HepG2 (cell line): ENCODE measurements around the gene GSAP. TPM values are rescaled to one million over a fixed set of nuclear protein-coding genes. Genes with fewer than 3 reads are reported as not detected.

Experiments used
- ATAC-seq: fragments of 200-7000 bp; cut with Tn5 transposase; 3 replicates; pipeline ENCODE4 v1.9.1; 2020; ENCODE audit warnings: mild to moderate bottlenecking, moderate library complexity
- BruUV-seq: library from RNA; stranded (reverse); fragments of 400-500 nt; replicated peaks from 2 replicates; lab custom pipeline; 2021; lab: Mats Ljungman, UMichigan
- CTCF ChIA-PET: fragments of 300-600 bp; formaldehyde crosslinking; extraction: SDS; loops from one replicate; lab custom pipeline; 2021; ENCODE audit warnings: low total read pairs, inconsistent platforms, low intra/inter-chr PET ratio; lab: Yijun Ruan, JAX
- POLR2A ChIA-PET: fragments of 350-600 bp; sonication (Branson Sonifier 250); formaldehyde crosslinking; loops from one replicate; lab custom pipeline; 2020; ENCODE audit warnings: antibody characterized with exemption, inconsistent platforms; lab: Yijun Ruan, JAX
- DNase-seq: peaks from one replicate; pipeline ENCODE4 v3.0.0-alpha.2; 2015; ENCODE audit warnings: low spot score
- FAIRE-seq: peaks from 3 replicates; lab custom pipeline; 2011; peaks lifted over from hg19 to GRCh38; lab: Jason Lieb, UNC
- H2AFZ ChIP-seq: one replicate; pipeline ENCODE4 v1.6.1; 2011; ENCODE audit warnings: low read length, inconsistent platforms
- H3K27ac ChIP-seq: fragments of 300-600 bp; 3 replicates; pipeline ENCODE4 v1.8.0; 2011; ENCODE audit warnings: mixed run types, mild to moderate bottlenecking, mixed read lengths, low read length, inconsistent platforms; ENCODE audit not compliant: insufficient read depth; ENCODE audit errors: extremely low read length
- H3K27me3 ChIP-seq, 2 experiments: fragments of 200-600 bp in 1 of 2; 2 replicates in 1 of 2; 3 replicates in 1 of 2; pipeline versions ENCODE4 v1.6.0 to v1.8.0; 2011; ENCODE audit warnings: low read length in 2 of 2, mild to moderate bottlenecking in 2 of 2, moderate library complexity in 2 of 2, inconsistent platforms in 1 of 2; ENCODE audit not compliant: insufficient read depth in 2 of 2, control insufficient read depth in 1 of 2
- H3K36me3 ChIP-seq, 2 experiments: fragments of 200-600 bp in 1 of 2; replicated peaks in 1 of 2; 2 replicates in 1 of 2; 3 replicates in 1 of 2; pipeline versions ENCODE4 v1.5.1 to v1.8.0; 2011; ENCODE audit warnings: low read length in 2 of 2, inconsistent platforms in 1 of 2; ENCODE audit not compliant: insufficient read depth in 2 of 2, control insufficient read depth in 1 of 2
- H3K4me1 ChIP-seq: 2 replicates; pipeline ENCODE4 v1.5.1; 2012; ENCODE audit warnings: low read length, inconsistent platforms; ENCODE audit not compliant: insufficient read depth
- H3K4me2 ChIP-seq: 2 replicates; pipeline ENCODE4 v1.6.0; 2011; ENCODE audit warnings: low read depth, low read length, inconsistent platforms
- H3K4me3 ChIP-seq, 3 experiments: fragments of 200-600 bp in 1 of 3; sonication (generic), shearing (Covaris generic) in 1 of 3; replicated peaks in 1 of 3; 2 replicates each; pipeline ENCODE4 v1.5.1; 2011 to 2016; ENCODE audit warnings: low read length in 3 of 3, inconsistent platforms in 2 of 3, low read depth in 2 of 3, mild to moderate bottlenecking in 2 of 3, control low read depth in 1 of 3, mixed read lengths in 1 of 3; ENCODE audit not compliant: insufficient read depth in 1 of 3
- H3K79me2 ChIP-seq: one replicate; pipeline ENCODE4 v1.6.1; 2011; ENCODE audit warnings: low read length, inconsistent platforms; ENCODE audit not compliant: insufficient read depth
- H3K9ac ChIP-seq: 2 replicates; pipeline ENCODE4 v1.6.0; 2011; ENCODE audit warnings: mild to moderate bottlenecking, low read depth, low read length, inconsistent platforms; ENCODE audit not compliant: insufficient read depth
- H3K9me3 ChIP-seq: 2 replicates; pipeline ENCODE4 v1.5.1; 2012; ENCODE audit warnings: mild to moderate bottlenecking, low read length
- H4K20me1 ChIP-seq: 2 replicates; pipeline ENCODE4 v1.6.0; 2011; ENCODE audit warnings: inconsistent platforms, mild to moderate bottlenecking, low read length, moderate library complexity; ENCODE audit not compliant: insufficient read depth
- ASH2L ChIP-seq: fragments of 300-600, 200-600 bp; sonication (generic); IDR thresholded peaks from 2 replicates; pipeline ENCODE4 v1.7.0; 2017; ENCODE audit warnings: low read depth, mild to moderate bottlenecking, moderate library complexity, mixed read lengths, low read length; ENCODE audit not compliant: insufficient read length
- DZIP1 ChIP-seq: sonication (generic); formaldehyde crosslinking; IDR thresholded peaks from 2 replicates; pipeline ENCODE4 v1.5.0; 2020; ENCODE audit warnings: mild to moderate bottlenecking, missing genetic modification reagents
- FOXA1 ChIP-seq, 2 experiments: fragments of 450-650 bp in 1 of 2; sonication (generic) in 1 of 2; formaldehyde crosslinking in 1 of 2; IDR thresholded peaks; 2 replicates each; pipeline versions ENCODE4 v1.4.0 to v1.6.1; 2016 to 2020; ENCODE audit warnings: missing genetic modification reagents in 1 of 2
- HOXA5 ChIP-seq: sonication (generic); formaldehyde crosslinking; IDR thresholded peaks from 2 replicates; pipeline ENCODE4 v1.4.0; 2020; ENCODE audit warnings: missing genetic modification reagents
- MTA1 ChIP-seq: sonication (generic); formaldehyde crosslinking; IDR thresholded peaks from 2 replicates; pipeline ENCODE4 v1.4.0; 2020; ENCODE audit warnings: missing genetic modification reagents, mild to moderate bottlenecking, borderline replicate concordance
- REPIN1 ChIP-seq: sonication (generic); formaldehyde crosslinking; IDR thresholded peaks from 2 replicates; pipeline ENCODE4 v1.8.0; 2022; ENCODE audit warnings: missing genetic modification reagents, low read depth, mild to moderate bottlenecking, borderline replicate concordance
- TAF1 ChIP-seq: sonication (generic); formaldehyde crosslinking; IDR thresholded peaks from 2 replicates; pipeline ENCODE4 v1.4.0; 2020; ENCODE audit warnings: missing genetic modification reagents
- YEATS4 ChIP-seq: sonication (generic); formaldehyde crosslinking; IDR thresholded peaks from 2 replicates; pipeline ENCODE4 v1.4.0; 2020; ENCODE audit warnings: missing genetic modification reagents, borderline replicate concordance
- YY1 ChIP-seq: IDR thresholded peaks from 2 replicates; pipeline ENCODE4 v1.6.1; 2011; ENCODE audit warnings: low read length, low read depth, moderate library complexity, mild to moderate bottlenecking; ENCODE audit not compliant: insufficient read depth, insufficient replicate concordance
- ZBTB42 ChIP-seq: sonication (generic); formaldehyde crosslinking; IDR thresholded peaks from 2 replicates; pipeline ENCODE4 v1.5.0; 2020; ENCODE audit warnings: mild to moderate bottlenecking, missing genetic modification reagents
- ZFP37 ChIP-seq: sonication (generic); formaldehyde crosslinking; IDR thresholded peaks from 2 replicates; pipeline ENCODE4 v1.4.0; 2020; ENCODE audit warnings: missing genetic modification reagents, borderline replicate concordance
- ZFY ChIP-seq: sonication (generic); formaldehyde crosslinking; IDR thresholded peaks from 2 replicates; pipeline ENCODE4 v1.4.0; 2020; ENCODE audit warnings: missing genetic modification reagents
- ZNF207 ChIP-seq: fragments of 450-650 bp; IDR thresholded peaks from 2 replicates; pipeline ENCODE4 v1.6.1; 2016; ENCODE audit warnings: antibody characterized with exemption, borderline replicate concordance
- ZNF282 ChIP-seq: fragments of 450-650 bp; IDR thresholded peaks from 2 replicates; pipeline ENCODE4 v1.6.1; 2018; ENCODE audit not compliant: partially characterized antibody
- ZNF362 ChIP-seq: sonication (generic); formaldehyde crosslinking; IDR thresholded peaks from 2 replicates; pipeline ENCODE4 v1.4.0; 2020; ENCODE audit warnings: missing genetic modification reagents, mild to moderate bottlenecking, borderline replicate concordance
- ZNF432 ChIP-seq: sonication (generic); formaldehyde crosslinking; IDR thresholded peaks from 2 replicates; pipeline ENCODE4 v1.5.0; 2020; ENCODE audit warnings: missing genetic modification reagents, mild to moderate bottlenecking, borderline replicate concordance
- ZNF543 ChIP-seq: sonication (generic); formaldehyde crosslinking; IDR thresholded peaks from 2 replicates; pipeline ENCODE4 v1.4.0; 2020; ENCODE audit warnings: mild to moderate bottlenecking, missing genetic modification reagents
- WGBS: methylation state at CpG from one replicate; pipeline ENCODE4 v1.1.6; 2017; ENCODE audit warnings: low lambda C conversion rate; 5-methylcytosine and 5-hydroxymethylcytosine counted together
- in situ Hi-C: cut with HindIII; loops from 2 replicates; pipeline ENCODE4 v1.10.0; 2017; ENCODE audit warnings: low pct_unique_long_range_greater_than_20kb; ENCODE audit not compliant: extremely low pct_ligation_motif_present
- intact Hi-C: fragments of 100-400 bp; cut with micrococcal nuclease; formaldehyde crosslinking; loops from one replicate; pipeline ENCODE4 v1.10.0; 2022; ENCODE audit not compliant: unreplicated experiment
- polyA plus RNA-seq, 8 experiments: library from polyadenylated mRNA; depleted of rRNA in 3 of 8; stranded (reverse) in 7 of 8; unstranded in 1 of 8; fragments of >200 nt; fragmentation: Illumina TruSeq in 4 of 8; extraction: Trizol in 4 of 8; gene quantifications; 2 replicates each; pipeline versions ENCODE4 v1.2.1 to v1.2.3, GENCODE V29; 2011 to 2016; ENCODE audit warnings: low read depth in 4 of 8, missing spikeins in 1 of 8, mixed read lengths in 1 of 8; ENCODE audit not compliant: insufficient read depth in 1 of 8
- total RNA-seq, 5 experiments: library from RNA; depleted of rRNA; stranded (reverse); fragments of >200 nt; fragmentation: Illumina TruSeq; extraction: Trizol; gene quantifications; 2 replicates each; pipeline ENCODE4 v1.2.3, GENCODE V29; 2016; ENCODE audit warnings: low read depth in 1 of 5

The GSAP gene
- total and polyA plus RNA-seq, 2 of the 13 experiments (the other 11 are each of a cell fraction or from before 2014, with no cell fraction given): 34.6 to 40.6 TPM

GRCh38 chr7:77409739-77410547 is 6.2 kb downstream of the GSAP start (continued):
- no peak for TF ChIP-seq ZNF362 (CRISPR knock-in tag)

- no peak for FAIRE-seq
- Histone ChIP-seq H3K79me2 (peaks cover 40% of the 10 kb centered on the region), H3K36me3 (no peaks in the 10 kb centered on the region; a peak in 1 of 5 replicates), H3K4me3 (peak overlapping the region in 2 of 3 experiments; percentile 16 to 49; a peak in 4 of 6 replicates), H4K20me1 (no peaks in the 10 kb centered on the region), H3K4me1 (peaks cover 85% of the 10 kb centered on the region), H3K4me2 (peak overlapping the region; percentile 67), H3K9me3 (no peaks in the 10 kb centered on the region), H3K27ac (peak overlapping the region; percentile 96), H3K9ac (peak overlapping the region; percentile 78), H2AFZ (no peak overlapping the region), H3K27me3 (no peaks in the 10 kb centered on the region)
- ATAC-seq: peak; percentile 84
- in situ Hi-C loops: no loop called here
- TSS peak; percentile 9 for BruUV-seq
- POLR2A ChIA-PET: interaction anchor here (0.7 to 3.6 kb wide), 15 partner anchors 7 to 287 kb away, joined by 3 to 25 read pairs (median 4); partner anchors contain the start of genes GSAP, PTPN12 and RSBN1L
- peak; percentile 95 for DNase-seq
- intact Hi-C loops: loop anchor here (1.0 to 2.0 kb wide), 2 partner anchors 12 to 50 kb away; no protein-coding TSS in a partner anchor
- 3% methylated on average over 7 of the region's 7 CpGs for WGBS
- CTCF ChIA-PET: interaction anchor here (0.6 kb wide), 1 partner anchor 251 kb away, joined by 3 read pairs; no protein-coding TSS in a partner anchor
- TF ChIP-seq REPIN1 (CRISPR knock-in tag) (no peak), ZNF282 (no peak), TAF1 (CRISPR knock-in tag) (no peak), ASH2L (no peak), YY1 (no peak), YEATS4 (CRISPR knock-in tag) (0 out of 2 replicates have a peak, but pooled peaks have one; percentile 39), ZBTB42 (no peak), ZFY (CRISPR knock-in tag) (peak; percentile 35; the same call in 1 of the 2 replicates), ZNF207 (no peak), HOXA5 (CRISPR knock-in tag) (peak; percentile 71; the same call in 1 of the 2 replicates), ZFP37 (CRISPR knock-in tag) (no peak), ZNF543 (CRISPR knock-in tag) (no peak), DZIP1 (CRISPR knock-in tag) (no peak), MTA1 (no peak), ZNF432 (CRISPR knock-in tag) (no peak), FOXA1 (IDR thresholded peaks at IDR 0.05) (no peak), FOXA1 (CRISPR knock-in tag; IDR thresholded peaks at IDR 0.05) (peak; percentile 67)
Measured at GRCh38 chr7:77409005-77409738, 7.0 kb downstream of the GSAP start.
